ENCODE measurements around the gene MED15.

Gene MED15

GRCh38 chr22:20550851-20551744 is 43.7 kb downstream of the MED15 start:
- DNase-seq (ENCODE audit: low read depth in 2 of 3, low spot score in 2 of 3), result peak in 1 of 3 experiments; percentile 33

DNA sequence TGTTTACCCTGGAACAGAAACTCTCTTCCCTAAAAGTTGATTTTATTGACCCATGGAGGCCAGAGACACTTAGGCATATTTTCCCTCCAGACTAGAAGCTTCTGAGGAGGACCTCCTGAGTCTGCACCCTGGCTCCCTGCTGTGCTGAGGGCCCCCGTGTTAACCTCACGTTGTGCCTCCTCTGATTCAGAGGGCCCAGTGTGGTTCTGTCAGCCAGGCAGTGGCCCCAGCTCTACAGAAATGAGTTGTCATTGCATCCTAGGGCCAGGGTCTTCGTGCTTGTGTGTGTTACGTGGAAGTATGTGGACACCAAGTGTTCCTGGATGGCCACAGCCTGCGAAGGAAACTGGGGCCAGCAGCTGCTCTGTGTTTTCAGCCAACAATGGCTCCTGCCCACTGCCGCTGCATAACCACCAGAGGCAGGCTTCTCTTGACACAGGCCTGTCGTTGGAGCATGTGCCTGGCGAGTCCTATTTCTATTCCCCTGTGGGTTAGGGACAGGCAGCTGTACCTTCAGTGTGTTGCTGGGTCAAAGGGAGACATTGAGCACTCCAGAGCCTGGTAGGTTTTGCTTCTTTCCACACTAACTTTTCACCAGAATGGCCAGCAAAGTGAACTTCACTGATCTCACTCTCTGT is 44.5 kb downstream of the MED15 start:
- DNase-seq (ENCODE audit: low read depth in 2 of 3, low spot score in 2 of 3), result no peak

GRCh38 chr22:20552443-20553401 is 45.3 kb downstream of the MED15 start:
- DNase-seq (ENCODE audit: low read depth in 2 of 3, low spot score in 2 of 3), result no peak

GRCh38 chr22:20553947-20554741 is 46.7 kb downstream of the MED15 start:
- no peak for DNase-seq (ENCODE audit: low read depth in 2 of 3, low spot score in 2 of 3)

- DNase-seq (ENCODE audit: low read depth in 2 of 3, low spot score in 2 of 3), result no peak
Measured at GRCh38 chr22:20554824-20555223, 47.4 kb downstream of the MED15 start.

DNA sequence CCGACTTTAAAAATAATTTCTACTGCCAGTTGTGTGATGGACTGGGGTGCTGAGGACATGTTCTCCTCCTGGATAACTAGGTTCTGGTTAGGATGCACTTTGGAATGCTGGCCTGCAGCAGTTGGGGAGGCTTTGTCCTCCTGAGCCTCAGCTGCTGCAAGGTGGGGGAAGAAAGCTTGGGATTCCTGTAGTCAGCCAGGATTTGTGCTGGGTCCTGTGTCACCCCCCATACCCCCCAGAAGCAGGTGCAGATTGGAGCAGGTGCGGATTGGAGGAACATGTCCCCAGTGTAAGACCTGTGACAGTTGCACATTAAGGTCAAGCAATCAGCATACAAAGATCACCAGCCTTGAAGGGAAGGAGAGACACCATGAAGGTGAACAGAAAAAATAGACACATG is 51.1 kb downstream of the MED15 start:
- no peak for DNase-seq (ENCODE audit: low read depth in 2 of 3, low spot score in 2 of 3)

- DNase-seq (ENCODE audit: low read depth in 2 of 3, low spot score in 2 of 3), result no peak
Measured at GRCh38 chr22:20559174-20559760, 51.9 kb downstream of the MED15 start.

DNA sequence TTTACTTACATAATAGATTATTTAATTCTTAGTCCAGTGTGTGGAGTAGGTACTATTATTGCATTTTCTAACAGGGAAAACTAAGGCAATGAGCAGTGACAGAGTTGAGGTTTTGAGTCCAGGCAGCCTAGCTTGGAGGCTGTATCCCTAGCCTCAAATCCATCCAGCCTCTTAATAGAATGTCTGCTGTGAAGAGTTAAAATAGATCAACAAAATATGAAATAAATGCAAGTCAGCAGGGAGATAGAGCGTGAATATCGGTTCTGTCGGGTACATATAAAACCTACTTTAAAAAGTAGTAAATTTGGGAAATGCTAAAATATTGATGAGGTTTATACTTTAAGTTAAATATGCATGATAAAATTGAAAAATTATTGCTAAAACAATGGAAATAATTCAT is 53.3 kb downstream of the MED15 start:
- DNase-seq (ENCODE audit: low read depth in 2 of 3, low spot score in 2 of 3), result no peak

- no peak for DNase-seq (ENCODE audit: low read depth in 2 of 3, low spot score in 2 of 3)
Measured at GRCh38 chr22:20561882-20562281, 54.5 kb downstream of the MED15 start.

DNA sequence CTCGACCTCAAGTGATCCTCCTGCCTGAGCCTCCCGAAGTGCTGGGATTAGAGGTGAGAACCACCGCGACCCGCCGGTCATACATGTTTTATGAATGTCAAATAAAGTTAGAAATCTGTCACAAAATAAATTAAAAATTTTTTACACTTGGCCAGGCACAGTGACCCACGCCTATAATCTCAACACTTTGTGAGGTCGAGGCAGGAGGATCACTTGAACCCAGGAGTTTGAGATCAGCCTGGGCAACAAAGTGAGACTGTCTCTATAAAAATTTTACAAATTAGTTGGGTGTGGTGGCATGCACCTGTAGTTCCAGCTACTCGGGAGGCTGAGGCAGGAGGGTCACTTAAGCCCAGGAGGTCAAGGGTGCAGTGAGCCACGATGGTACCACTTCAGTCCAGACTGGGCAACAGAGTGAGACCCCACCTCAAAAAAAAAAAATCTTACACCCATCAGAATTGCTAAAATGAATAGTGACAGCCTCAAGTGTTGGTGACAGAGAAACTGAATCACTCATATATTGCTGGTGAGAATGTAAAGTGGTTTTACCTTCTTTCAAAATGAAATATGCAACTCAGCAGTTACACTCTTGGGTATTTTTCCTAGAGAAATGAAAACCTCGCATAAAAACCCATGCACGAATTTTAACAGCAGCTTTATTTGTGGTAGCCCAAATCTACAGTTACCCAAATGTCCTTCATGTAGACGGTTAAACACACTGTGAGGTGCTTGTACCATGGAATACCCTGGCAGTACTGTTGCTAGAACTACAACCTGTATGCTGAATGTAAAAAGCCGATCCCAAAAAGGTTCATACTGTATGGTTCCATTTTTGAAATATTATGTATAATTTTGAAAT is 55.4 kb downstream of the MED15 start:
- no peak for DNase-seq (ENCODE audit: low read depth in 2 of 3, low spot score in 2 of 3)

DNA sequence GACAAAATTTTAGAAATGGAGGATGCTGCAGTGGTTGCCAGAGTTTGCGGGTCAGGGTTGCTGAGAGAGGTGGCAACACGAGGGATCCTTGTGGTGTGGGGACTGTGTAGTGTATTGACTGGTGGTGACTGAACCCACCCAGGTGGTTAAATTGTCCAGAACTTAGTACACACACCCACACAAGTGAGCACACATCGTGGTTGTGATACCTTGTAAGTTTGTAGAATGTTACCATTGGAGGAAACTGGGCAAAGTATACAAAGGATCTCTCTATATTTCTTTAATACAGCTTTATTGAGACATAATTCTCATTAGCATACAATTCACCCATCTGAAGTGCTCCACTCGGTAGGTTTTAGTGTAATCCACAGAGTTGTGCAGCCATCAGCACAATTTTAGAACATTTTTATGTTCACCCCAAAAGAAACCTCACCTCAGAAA is 56.1 kb downstream of the MED15 start:
- no peak for DNase-seq (ENCODE audit: low read depth in 2 of 3, low spot score in 2 of 3)

- DNase-seq (ENCODE audit: low read depth in 2 of 3, low spot score in 2 of 3), result no peak
Measured at GRCh38 chr22:20563941-20564371, 56.5 kb downstream of the MED15 start.

- no peak for DNase-seq (ENCODE audit: low read depth in 2 of 3, low spot score in 2 of 3)
Measured at GRCh38 chr22:20565079-20565734, 57.8 kb downstream of the MED15 start.

DNA sequence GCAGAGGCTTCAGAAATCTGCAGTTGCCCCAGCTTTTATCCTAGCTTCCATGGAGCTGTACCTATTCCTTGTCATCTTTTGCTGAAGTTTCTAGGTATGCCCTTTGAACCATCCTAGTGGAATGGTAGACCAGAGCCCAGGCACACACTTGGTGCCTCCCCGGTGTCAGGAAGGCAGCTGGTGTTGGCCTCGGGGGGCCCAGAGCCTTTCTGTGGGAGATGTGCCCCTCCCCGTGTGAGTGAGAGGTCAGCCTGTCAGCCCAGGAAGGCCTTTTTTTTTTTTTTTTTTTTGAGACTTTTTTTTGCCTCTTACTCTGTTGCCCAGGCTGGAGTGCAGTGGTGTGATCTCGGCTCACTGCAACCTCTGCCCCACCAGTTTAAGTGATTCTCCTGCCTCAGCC is 58.4 kb downstream of the MED15 start:
- DNase-seq (ENCODE audit: low read depth in 2 of 3, low spot score in 2 of 3), result no peak

DNA sequence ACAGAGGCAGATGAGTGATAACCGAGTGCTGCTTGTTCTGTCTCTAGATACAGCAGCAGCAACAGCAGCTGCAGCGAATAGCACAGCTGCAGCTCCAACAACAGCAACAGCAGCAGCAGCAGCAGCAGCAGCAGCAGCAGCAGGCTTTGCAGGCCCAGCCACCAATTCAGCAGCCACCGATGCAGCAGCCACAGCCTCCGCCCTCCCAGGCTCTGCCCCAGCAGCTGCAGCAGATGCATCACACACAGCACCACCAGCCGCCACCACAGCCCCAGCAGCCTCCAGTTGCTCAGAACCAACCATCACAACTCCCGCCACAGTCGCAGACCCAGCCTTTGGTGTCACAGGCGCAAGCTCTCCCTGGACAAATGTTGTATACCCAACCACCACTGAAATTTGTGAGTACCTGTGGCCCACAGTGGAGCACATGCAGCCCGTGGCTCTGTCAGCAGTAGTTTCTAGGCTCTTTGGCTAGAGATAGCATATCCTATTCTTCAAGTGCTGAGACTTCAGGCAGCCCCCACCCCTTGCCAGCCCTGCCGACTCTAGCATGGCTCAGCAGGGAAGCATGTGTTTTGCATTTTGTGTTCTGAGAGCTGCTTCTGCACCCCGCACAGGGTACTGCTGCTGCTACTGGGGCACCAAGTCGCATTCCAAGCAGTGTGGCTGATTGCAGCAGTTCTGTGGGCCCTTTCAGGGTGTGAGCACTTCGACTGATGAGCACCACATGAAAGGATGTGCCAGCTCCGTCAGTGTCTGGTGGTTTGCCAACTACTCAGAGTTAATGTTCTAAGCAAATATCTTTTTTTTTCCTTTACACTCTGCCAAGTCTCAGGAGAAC is 59.2 kb downstream of the MED15 start:
- no peak for DNase-seq (ENCODE audit: low read depth in 2 of 3, low spot score in 2 of 3)

DNA sequence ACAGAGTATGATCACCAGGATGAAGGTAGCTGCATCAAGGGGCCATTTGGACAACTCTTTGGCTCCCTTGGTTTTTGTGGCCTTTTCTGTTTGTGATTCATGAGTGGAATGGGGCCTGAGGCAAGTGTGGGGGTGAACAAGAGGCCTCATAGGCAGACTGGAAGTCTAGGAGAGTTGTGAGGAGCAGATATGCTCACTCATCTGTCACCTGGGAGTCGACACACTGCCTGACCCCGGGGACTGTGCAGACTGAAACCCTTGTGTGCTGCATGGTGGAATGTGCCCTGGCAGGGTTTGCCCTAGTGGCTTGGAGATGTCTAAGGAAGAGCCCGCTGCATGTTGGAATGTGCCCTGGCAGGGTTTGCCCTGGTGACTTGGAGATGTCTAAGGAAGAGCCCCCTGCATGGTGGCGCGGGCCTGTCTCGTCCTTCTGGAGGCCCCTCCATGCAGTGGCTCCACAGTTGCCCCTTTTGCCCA is 60.0 kb downstream of the MED15 start:
- DNase-seq (ENCODE audit: low read depth in 2 of 3, low spot score in 2 of 3), result no peak

- no peak for DNase-seq (ENCODE audit: low read depth in 2 of 3, low spot score in 2 of 3)
Measured at GRCh38 chr22:20567993-20568417, 60.6 kb downstream of the MED15 start.
